Activated T-cell treated with anti-CD3 and anti-CD28 coated beads, Interleukin-2, amount 50 U/mL, for 48 hours (primary cell): ENCODE results near the gene SLC34A1.

Experiments
- DNase-seq, 2 experiments: peaks; one replicate each; pipeline ENCODE4 v3.0.0-alpha.2; 2020

SLC34A1 gene

DNA sequence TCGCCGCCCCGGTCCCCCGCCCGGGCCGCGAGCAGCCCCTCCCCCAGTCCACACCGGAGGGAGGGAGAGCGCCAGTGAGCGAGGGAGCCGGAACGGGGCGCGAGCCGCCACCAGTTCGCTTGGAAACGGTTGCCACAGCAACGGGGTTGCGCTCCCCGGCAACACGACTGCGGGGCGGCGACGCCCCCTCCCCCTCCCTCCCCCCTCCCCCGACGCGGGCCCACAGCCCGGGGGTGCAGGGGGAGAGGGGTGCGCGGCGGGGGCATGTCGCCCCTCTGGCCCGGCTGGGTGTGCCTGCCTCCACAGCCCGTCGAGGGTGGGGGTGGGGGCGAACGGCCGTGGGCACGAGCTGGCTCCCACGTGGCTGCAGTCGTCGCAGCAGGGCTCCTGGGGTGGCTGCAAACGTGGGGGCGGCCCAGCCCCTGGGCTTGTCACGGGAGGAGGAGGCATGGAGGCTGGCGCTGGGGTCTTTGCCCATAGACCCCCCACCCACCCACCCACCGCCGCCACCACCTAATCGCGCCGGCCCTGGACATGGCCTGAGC is 62.9 kb downstream of the SLC34A1 start:
- peak; percentile 71 to 79 for DNase-seq

DNA sequence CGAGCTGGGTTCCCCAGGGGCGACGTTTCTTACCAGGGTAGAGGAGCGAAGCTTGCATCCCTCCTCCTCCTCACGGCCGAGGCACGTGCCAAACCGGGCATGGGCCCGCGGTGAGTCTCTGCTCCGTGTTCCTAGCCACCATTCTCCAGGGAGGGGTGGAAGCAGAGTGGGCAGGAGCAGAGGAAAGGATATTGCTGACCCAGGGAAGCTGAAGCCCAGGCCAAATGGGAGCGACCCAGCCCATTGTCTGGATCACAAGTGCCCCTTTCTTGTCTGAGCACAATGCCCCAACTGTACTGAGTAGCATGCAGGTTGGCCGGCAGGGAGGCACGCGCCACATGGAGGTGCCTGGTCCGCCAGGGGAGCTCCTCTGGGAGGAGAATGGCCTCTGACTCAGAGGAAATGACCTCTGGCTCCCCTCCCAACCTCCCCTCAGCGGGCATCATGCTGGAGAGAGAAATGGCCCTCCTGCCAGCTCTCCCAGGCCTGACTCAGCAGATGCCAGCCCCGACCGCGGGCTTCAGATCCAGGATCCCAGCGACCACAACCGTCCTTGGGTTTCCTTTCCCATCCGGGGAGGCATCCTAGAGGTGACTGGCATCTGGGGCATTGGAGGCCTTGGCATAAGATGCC is 63.5 kb downstream of the SLC34A1 start:
- peak in 1 of 2 experiments; percentile 63 for DNase-seq
